Suprapubic skin (tissue), 4 donors: ENCODE measurements around the gene EYA2. TPM values are rescaled to one million over a fixed set of nuclear protein-coding genes. Genes with fewer than 3 reads are reported as not detected.

ENCODE experiments used
- DNase-seq, 2 donors: peaks; one replicate each; pipeline ENCODE4 v3.0.0-alpha.2; 2019; ENCODE audit warnings: low spot score in 2 of 2
- H3K27ac ChIP-seq: fragments of 200-600 bp; sonication (generic); one replicate; pipeline ENCODE4 v1.5.1; 2019
- H3K27me3 ChIP-seq: fragments of 200-600 bp; sonication (generic); one replicate; pipeline ENCODE4 v1.5.1; 2019
- H3K36me3 ChIP-seq: fragments of 200-600 bp; sonication (generic); one replicate; pipeline ENCODE4 v1.5.1; 2019
- H3K4me1 ChIP-seq: fragments of 200-600 bp; sonication (generic); one replicate; pipeline ENCODE4 v1.5.1; 2019
- H3K4me3 ChIP-seq: fragments of 200-600 bp; sonication (generic); one replicate; pipeline ENCODE4 v1.5.1; 2019; ENCODE audit warnings: mild to moderate bottlenecking
- H3K9me3 ChIP-seq: fragments of 200-600 bp; sonication (generic); one replicate; pipeline ENCODE4 v1.5.1; 2019
- CTCF ChIP-seq, 2 donors: fragments of 200-600 bp in 1 of 2; fragments of 450-650 bp in 1 of 2; sonication (generic) in 1 of 2; IDR thresholded peaks; one replicate each; pipeline ENCODE4 v1.5.1; 2016 to 2019; ENCODE audit warnings: antibody characterized with exemption in 2 of 2, mild to moderate bottlenecking in 1 of 2, moderate library complexity in 1 of 2
- EP300 ChIP-seq: sonication (generic); formaldehyde crosslinking; IDR thresholded peaks from one replicate; pipeline ENCODE4 v1.6.1; 2017; ENCODE audit warnings: antibody characterized with exemption
- POLR2A ChIP-seq, 2 donors: fragments of 450-650 bp; IDR thresholded peaks; one replicate each; pipeline ENCODE4 v1.6.1; 2017; ENCODE audit warnings: antibody characterized with exemption in 2 of 2, mild to moderate bottlenecking in 2 of 2, moderate library complexity in 2 of 2
- POLR2AphosphoS5 ChIP-seq, 3 donors: sonication (generic); formaldehyde crosslinking; IDR thresholded peaks; one replicate each; pipeline ENCODE4 v1.6.1; 2017; ENCODE audit warnings: antibody characterized with exemption in 3 of 3
- WGBS: methylation state at CpG from one replicate; pipeline ENCODE4 v1.1.5; 2018; 5-methylcytosine and 5-hydroxymethylcytosine counted together
- total RNA-seq, 4 donors: library from RNA; depleted of rRNA; stranded (reverse); fragments of >200 nt; gene quantifications; one replicate each; pipeline ENCODE4 v1.1.0, GENCODE V29; 2016

Gene EYA2
- total RNA-seq, 4 donors from 2014 or later, result 2.3 to 4.0 (median 3.3) TPM

- no peak for DNase-seq
- Histone ChIP-seq H3K9me3 (no peaks in the 10 kb centered on the region), H3K27me3 (no peaks in the 10 kb centered on the region), H3K4me3 (no peak overlapping the region), H3K36me3 (peaks cover 91% of the 10 kb centered on the region), H3K4me1 (no peaks in the 10 kb centered on the region), H3K27ac (no peak overlapping the region)
- TF ChIP-seq CTCF (IDR thresholded peaks at IDR 0.05), result no peak
- no peak for TF ChIP-seq POLR2AphosphoS5 (IDR thresholded peaks at IDR 0.05)
- TF ChIP-seq EP300, result no peak
- no peak for TF ChIP-seq POLR2A (IDR thresholded peaks at IDR 0.05)
- 84% methylated on average over 5 of the region's 5 CpGs for WGBS
Measured at GRCh38 chr20:47228654-47229053, 334.0 kb downstream of the EYA2 start.

DNA sequence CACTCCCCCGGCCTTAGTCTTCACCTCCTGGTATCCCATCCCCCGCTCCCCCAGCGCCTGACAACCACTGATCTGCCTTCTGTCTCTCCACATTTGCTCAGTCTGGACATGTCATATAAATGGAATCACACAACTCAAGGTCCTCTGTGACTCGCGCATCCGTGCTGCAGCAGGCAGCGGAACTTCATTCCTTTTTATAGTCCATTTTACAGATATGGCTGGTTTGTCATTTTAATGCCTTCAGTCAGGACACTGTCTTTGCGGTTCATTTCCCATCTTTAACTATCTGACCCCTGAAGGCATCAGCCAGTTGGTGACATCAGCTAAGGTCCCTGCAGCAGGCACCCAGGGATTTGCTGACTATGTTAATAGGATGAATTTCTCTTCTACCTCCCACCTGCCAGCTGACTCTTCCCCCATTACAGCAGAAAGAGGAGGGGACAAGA, 336.2 kb downstream of the EYA2 start:
- no peak for DNase-seq
- WGBS, result 96% methylated on average over 8 of the region's 8 CpGs
- peaks cover 93% of the 10 kb centered on the region for H3K36me3 ChIP-seq

DNA sequence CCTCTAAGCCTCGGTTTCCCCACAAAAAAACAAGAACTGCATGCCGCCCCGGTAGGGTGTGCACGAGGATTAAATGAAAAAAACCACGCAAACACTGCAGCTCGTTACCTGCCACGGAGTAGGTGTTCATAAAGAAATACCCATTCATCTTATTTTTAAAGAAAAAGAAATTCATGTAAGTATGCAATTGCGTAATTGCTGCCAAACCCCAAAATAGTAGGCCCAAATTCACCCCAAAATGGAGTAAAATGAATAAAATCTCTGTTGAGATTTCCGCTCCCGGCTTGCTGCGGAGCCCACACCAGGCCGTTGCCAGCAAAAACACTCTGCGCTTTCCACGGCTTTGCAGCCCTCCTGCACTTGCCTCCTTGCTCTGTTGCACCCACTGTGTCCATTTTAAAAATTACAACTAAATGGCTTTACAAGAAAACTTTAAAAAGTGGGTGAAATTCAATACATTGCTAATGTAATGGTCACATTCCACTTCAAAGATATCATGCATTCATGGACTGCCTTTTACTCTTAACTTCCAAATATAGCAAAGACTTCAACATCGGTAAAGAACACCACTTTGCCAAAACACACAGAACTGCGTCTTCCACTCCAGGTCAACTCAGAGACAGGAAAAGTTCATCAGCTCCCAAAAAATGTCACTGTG, 336.9 kb downstream of the EYA2 start:
- DNase-seq, result no peak
- no peak overlapping the region for H3K4me3 ChIP-seq
- no peaks in the 10 kb centered on the region for H3K9me3 ChIP-seq
- no peaks in the 10 kb centered on the region for H3K27me3 ChIP-seq
- H3K4me1 ChIP-seq, result no peaks in the 10 kb centered on the region
- TF ChIP-seq EP300, result no peak
- TF ChIP-seq CTCF (IDR thresholded peaks at IDR 0.05), result no peak
- TF ChIP-seq POLR2AphosphoS5 (IDR thresholded peaks at IDR 0.05), result no peak
- TF ChIP-seq POLR2A (IDR thresholded peaks at IDR 0.05), result no peak
- H3K36me3 ChIP-seq, result peaks cover 93% of the 10 kb centered on the region
- WGBS, result 95% methylated on average over 16 of the region's 16 CpGs
- no peak overlapping the region for H3K27ac ChIP-seq

More for the DNA sequence above, 336.2 kb downstream of the EYA2 start:
- no peaks in the 10 kb centered on the region for H3K9me3 ChIP-seq
- no peak overlapping the region for H3K27ac ChIP-seq
- no peak overlapping the region for H3K4me3 ChIP-seq
- no peaks in the 10 kb centered on the region for H3K4me1 ChIP-seq
- H3K27me3 ChIP-seq, result no peaks in the 10 kb centered on the region
- TF ChIP-seq EP300 (no peak), POLR2A (IDR thresholded peaks at IDR 0.05) (no peak), POLR2AphosphoS5 (IDR thresholded peaks at IDR 0.05) (no peak), CTCF (IDR thresholded peaks at IDR 0.05) (no peak)

DNA sequence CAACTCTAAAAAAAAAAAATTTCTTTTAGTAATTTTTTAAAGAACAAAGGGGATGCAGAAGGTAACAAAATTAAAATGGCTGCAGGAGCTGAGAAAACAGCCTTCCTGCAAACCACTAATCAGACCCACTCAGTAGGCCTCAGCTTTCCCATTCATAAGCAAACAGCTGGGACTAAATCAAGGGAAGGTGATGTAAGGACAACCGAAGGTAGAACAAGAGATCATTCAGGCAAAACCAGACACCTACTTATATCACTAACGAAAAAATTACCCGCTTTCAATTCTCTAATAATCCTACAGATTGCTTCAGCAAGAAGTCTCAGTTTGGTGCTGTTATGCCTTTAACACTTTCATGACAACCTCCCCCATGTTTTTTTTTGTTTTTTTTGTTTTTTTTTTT, 337.9 kb downstream of the EYA2 start:
- no peak for TF ChIP-seq POLR2A (IDR thresholded peaks at IDR 0.05)
- no peak for TF ChIP-seq EP300
- no peak for TF ChIP-seq POLR2AphosphoS5 (IDR thresholded peaks at IDR 0.05)
- no peak for TF ChIP-seq CTCF (IDR thresholded peaks at IDR 0.05)
- 82% methylated on average over 3 of the region's 3 CpGs for WGBS
- H3K4me1 ChIP-seq, result no peaks in the 10 kb centered on the region
- DNase-seq, result no peak
- no peaks in the 10 kb centered on the region for H3K27me3 ChIP-seq
- peaks cover 93% of the 10 kb centered on the region for H3K36me3 ChIP-seq
- no peak overlapping the region for H3K27ac ChIP-seq
- no peak overlapping the region for H3K4me3 ChIP-seq
- H3K9me3 ChIP-seq, result no peaks in the 10 kb centered on the region

GRCh38 chr20:47233333-47234188, 338.9 kb downstream of the EYA2 start:
- Histone ChIP-seq H3K9me3 (no peaks in the 10 kb centered on the region), H3K36me3 (peaks cover 93% of the 10 kb centered on the region)
- WGBS, result 87% methylated on average over 8 of the region's 9 CpGs

More at GRCh38 chr20:47233333-47234188, 338.9 kb downstream of the EYA2 start:
- H3K4me3 ChIP-seq, result no peak overlapping the region
- no peak for DNase-seq
- H3K27ac ChIP-seq, result no peak overlapping the region
- no peaks in the 10 kb centered on the region for H3K27me3 ChIP-seq
- TF ChIP-seq POLR2A (IDR thresholded peaks at IDR 0.05) (no peak), EP300 (no peak), CTCF (IDR thresholded peaks at IDR 0.05) (no peak), POLR2AphosphoS5 (IDR thresholded peaks at IDR 0.05) (no peak)
- no peaks in the 10 kb centered on the region for H3K4me1 ChIP-seq
